PC-9 (cell line): ENCODE data around the gene SEC24C.

Source experiments
- CTCF ChIP-seq: fragments of 200-600 bp; sonication (generic); conservative IDR thresholded peaks from 2 replicates; pipeline ENCODE4 v1.6.1; 2017; ENCODE audit warnings: mixed run types, antibody characterized with exemption, mild to moderate bottlenecking, moderate library complexity
- EZH2 ChIP-seq: fragments of 200-600 bp; sonication (generic); IDR thresholded peaks from 2 replicates; pipeline ENCODE4 v1.8.0; 2017; ENCODE audit warnings: antibody characterized with exemption, low read depth

- TF ChIP-seq CTCF (no peak), EZH2 (no peak)
These were observed 27.9 kb upstream of the SEC24C start for GRCh38 chr10:73716251-73716650.
